T-cell (primary cell): ENCODE results near the gene FOXA1. TPM values are rescaled to one million over a fixed set of nuclear protein-coding genes. Genes with fewer than 3 reads are reported as not detected.

Experiments
- ATAC-seq, 4 experiments: fragments of 200-7000 bp in 3 of 4; fragments of 150-1000 bp in 1 of 4; cut with Tn5 transposase; replicated peaks in 1 of 4; 1 replicate in 3 of 4; 2 replicates in 1 of 4; pipeline ENCODE4 v1.10.0; 2021; ENCODE audit warnings: moderate library complexity in 3 of 4, mild to moderate bottlenecking in 2 of 4, moderate number of reproducible peaks in 1 of 4
- CTCF ChIA-PET, 2 donors: fragments of 300-600 bp; sonication (Branson Sonifier 250); formaldehyde crosslinking; loops; one replicate each; lab custom pipeline; 2022; ENCODE audit warnings: antibody characterized with exemption in 2 of 2; lab: Charles Lee
- POLR2A ChIA-PET, 2 donors: fragments of 300-600 bp; sonication (Branson Sonifier 250); formaldehyde crosslinking; loops; one replicate each; lab custom pipeline; 2022; ENCODE audit warnings: antibody characterized with exemption in 2 of 2; lab: Charles Lee
- DNase-seq, 35 experiments: peaks; one replicate each; pipeline versions ENCODE4 v3.0.0 to v3.0.0-alpha.2; 2013 to 2023
- H3K27ac ChIP-seq: one replicate; pipeline ENCODE4 v1.5.1; 2013; ENCODE audit warnings: low read length
- H3K27me3 ChIP-seq, 2 experiments: replicated peaks in 1 of 2; 1 replicate in 1 of 2; 2 replicates in 1 of 2; pipeline versions ENCODE4 v1.6.1 to v1.7.0; 2013; ENCODE audit warnings: low read length in 1 of 2, mixed read lengths in 1 of 2; ENCODE audit not compliant: control insufficient read depth in 2 of 2, insufficient read depth in 2 of 2; ENCODE audit errors: extremely low read depth in 1 of 2
- H3K36me3 ChIP-seq, 2 donors: 1 replicate in 1 of 2; 2 replicates in 1 of 2; pipeline versions ENCODE4 v1.6.1 to v1.7.0; 2013; ENCODE audit warnings: low read length in 1 of 2; ENCODE audit not compliant: control insufficient read depth in 2 of 2, insufficient read depth in 1 of 2; ENCODE audit errors: extremely low read depth in 1 of 2
- H3K4me1 ChIP-seq, 2 experiments: 1 replicate in 1 of 2; 2 replicates in 1 of 2; pipeline versions ENCODE4 v1.6.1 to v1.7.0; 2013; ENCODE audit warnings: low read length in 2 of 2, mixed read lengths in 1 of 2; ENCODE audit not compliant: insufficient read depth in 2 of 2, control insufficient read depth in 1 of 2; ENCODE audit errors: extremely low read depth in 1 of 2
- H3K4me3 ChIP-seq, 2 donors: 1 replicate in 1 of 2; 2 replicates in 1 of 2; pipeline versions ENCODE4 v1.5.1 to v1.7.0; 2013; ENCODE audit warnings: mild to moderate bottlenecking in 2 of 2, low read length in 1 of 2, moderate library complexity in 1 of 2; ENCODE audit not compliant: control insufficient read depth in 1 of 2; ENCODE audit errors: extremely low read depth in 1 of 2
- H3K9me3 ChIP-seq: 2 replicates; pipeline ENCODE4 v1.7.0; 2013
- H3K27ac Mint-ChIP-seq, 2 donors: one replicate each; pipeline ENCODE4 v1.8.0; 2020 to 2021; ENCODE audit warnings: mild to moderate bottlenecking in 2 of 2, mixed read lengths in 2 of 2
- H3K27me3 Mint-ChIP-seq, 2 donors: one replicate each; pipeline ENCODE4 v1.8.0; 2021 to 2022; ENCODE audit warnings: mixed read lengths in 2 of 2
- H3K36me3 Mint-ChIP-seq: one replicate; pipeline ENCODE4 v1.8.0; 2021; ENCODE audit warnings: mixed read lengths
- H3K4me1 Mint-ChIP-seq, 3 donors: one replicate each; pipeline ENCODE4 v1.8.0; 2020 to 2022; ENCODE audit warnings: mixed read lengths in 3 of 3, mild to moderate bottlenecking in 1 of 3
- H3K4me3 Mint-ChIP-seq, 3 donors: one replicate each; pipeline ENCODE4 v1.8.0; 2020 to 2022; ENCODE audit warnings: mild to moderate bottlenecking in 3 of 3, mixed read lengths in 3 of 3, moderate library complexity in 3 of 3
- H3K9me3 Mint-ChIP-seq, 3 donors: one replicate each; pipeline ENCODE4 v1.8.0; 2020 to 2022; ENCODE audit warnings: mixed read lengths in 3 of 3
- WGBS: methylation state at CpG from one replicate; pipeline ENCODE4 v1.1.5; 2013; ENCODE audit warnings: missing lambda C conversion rate; ENCODE audit not compliant: insufficient coverage; 5-methylcytosine and 5-hydroxymethylcytosine counted together
- total RNA-seq, 35 experiments: library from RNA in 6 of 35; stranded (reverse) in 6 of 35; fragments of 120-200 nt in 1 of 35; gene quantifications; one replicate each; pipeline versions ENCODE4 v1.2.1 to v1.2.4 and lab custom pipeline; 2013 to 2026

The FOXA1 gene
- total RNA-seq, 5 donors from 2014 or later (not counting 1 experiment from before 2014, with no cell fraction given), result 0.23 to 0.67 (median 0.57) TPM; not detected in 1

DNA sequence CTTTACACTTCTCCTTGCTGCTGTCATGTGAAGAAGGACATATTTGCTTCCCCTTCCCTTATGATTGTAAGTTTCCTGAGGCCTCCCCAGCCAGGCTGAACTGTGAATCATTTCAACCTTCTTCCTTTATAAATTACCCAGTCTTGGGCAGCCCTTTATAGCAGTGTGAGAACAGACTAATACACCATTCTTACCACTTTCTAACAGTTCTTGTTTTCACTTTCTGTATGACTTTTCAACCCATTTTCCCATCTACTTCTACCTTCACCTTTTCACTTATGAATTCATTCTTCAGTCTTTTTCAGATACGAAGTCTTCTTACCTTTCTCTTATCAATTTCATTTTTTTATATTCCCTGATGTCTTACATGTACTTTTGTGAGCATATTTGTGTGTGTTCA lies 55.1 kb downstream of the FOXA1 start:
- H3K27me3 Mint-ChIP-seq, result no peaks in the 10 kb centered on the region
- ATAC-seq, result no peak
- H3K4me3 Mint-ChIP-seq, result no peak overlapping the region
- DNase-seq, result no peak
- H3K27me3 ChIP-seq, result no peaks in the 10 kb centered on the region
- H3K9me3 ChIP-seq, result no peaks in the 10 kb centered on the region
- H3K9me3 Mint-ChIP-seq, result peaks cover 0 to 4% (median 4%) of the 10 kb centered on the region in 3 donors
- H3K4me1 Mint-ChIP-seq, result no peaks in the 10 kb centered on the region
- H3K27ac Mint-ChIP-seq, result no peak overlapping the region
- no peak overlapping the region for H3K4me3 ChIP-seq
- ChIA-PET CTCF (no interaction called here), POLR2A (no interaction called here)
- H3K36me3 Mint-ChIP-seq, result no peaks in the 10 kb centered on the region
- H3K36me3 ChIP-seq, result no peaks in the 10 kb centered on the region
- H3K4me1 ChIP-seq, result no peaks in the 10 kb centered on the region
- H3K27ac ChIP-seq, result no peak overlapping the region
- WGBS, result no CpG with 5 or more reads among the region's 1 CpG

Other genes starting within 250 kb of the FOXA1 start
- gene TTC6, start 380 bp upstream of the FOXA1 start, total RNA-seq, result not detected